Thyroid gland (tissue), 4 donors: Measurements from ENCODE around the gene ITIH2. TPM values are rescaled to one million over a fixed set of nuclear protein-coding genes. Genes with fewer than 3 reads are reported as not detected.
"Not testable (repeated sequence)": the region's sequence is repeated elsewhere in the genome, so short reads cannot be mapped to it uniquely, and the experiment has no call there.

Source experiments
- DNase-seq, 2 donors: peaks; one replicate each; pipeline ENCODE4 v3.0.0-alpha.2; 2019
- H3K27ac ChIP-seq, 3 donors: fragments of 200-600 bp; sonication (generic); 1 replicate in 2 of 3; 2 replicates in 1 of 3; pipeline ENCODE4 v1.5.1; 2016 to 2019; ENCODE audit warnings: mild to moderate bottlenecking in 1 of 3, moderate library complexity in 1 of 3
- H3K27me3 ChIP-seq: fragments of 200-600 bp; sonication (generic); one replicate; pipeline ENCODE4 v1.5.1; 2019
- H3K36me3 ChIP-seq, 2 donors: fragments of 200-600 bp; sonication (generic); one replicate each; pipeline ENCODE4 v1.5.1; 2016 to 2019
- H3K4me1 ChIP-seq, 2 donors: fragments of 200-600 bp; sonication (generic); one replicate each; pipeline ENCODE4 v1.5.1; 2017 to 2019
- H3K4me3 ChIP-seq, 3 donors: fragments of 200-600 bp; sonication (generic); replicated peaks in 1 of 3; 1 replicate in 2 of 3; 2 replicates in 1 of 3; pipeline ENCODE4 v1.5.1; 2016; ENCODE audit warnings: mild to moderate bottlenecking in 1 of 3
- H3K9me3 ChIP-seq: fragments of 200-600 bp; sonication (generic); one replicate; pipeline ENCODE4 v1.5.1; 2017
- CTCF ChIP-seq, 6 experiments: fragments of 200-600 bp in 3 of 6; fragments of 450-650 bp in 3 of 6; sonication (generic) in 3 of 6; IDR thresholded peaks; one replicate each; pipeline ENCODE4 v1.5.1; 2016 to 2019; ENCODE audit warnings: antibody characterized with exemption in 6 of 6, mild to moderate bottlenecking in 2 of 6, inconsistent platforms in 1 of 6, moderate library complexity in 1 of 6
- POLR2A ChIP-seq, 2 donors: fragments of 450-650 bp; IDR thresholded peaks; one replicate each; pipeline ENCODE4 v1.6.1; 2017; ENCODE audit warnings: antibody characterized with exemption in 2 of 2, mild to moderate bottlenecking in 2 of 2, moderate library complexity in 1 of 2
- WGBS, 2 donors: methylation state at CpG; one replicate each; pipeline ENCODE4 v1.1.5; 2017; 5-methylcytosine and 5-hydroxymethylcytosine counted together
- intact Hi-C: fragments of 100-400 bp; cut with DNase I; formaldehyde crosslinking; loops from one replicate; pipeline ENCODE4 v1.15.1; 2023
- total RNA-seq, 4 donors: library from RNA; depleted of rRNA; stranded (reverse); fragments of >200 nt; gene quantifications; one replicate each; pipeline ENCODE4 v1.2.3, GENCODE V29; 2016

Gene ITIH2
- total RNA-seq, 4 donors from 2014 or later = not detected

- no peaks in the 10 kb centered on the region for H3K9me3 ChIP-seq
- TF ChIP-seq CTCF (IDR thresholded peaks at IDR 0.05) (no peak), POLR2A (IDR thresholded peaks at IDR 0.05) (no peak)
- H3K4me3 ChIP-seq = no peak overlapping the region
- H3K27ac ChIP-seq = no peak overlapping the region
- H3K27me3 ChIP-seq = no peaks in the 10 kb centered on the region
- DNase-seq = no peak
- no peaks in the 10 kb centered on the region for H3K36me3 ChIP-seq
- H3K4me1 ChIP-seq = no peaks in the 10 kb centered on the region
- intact Hi-C loops = loop anchor here (5.0 kb wide), 1 partner anchor 162 kb away; no protein-coding TSS in a partner anchor
Measured at GRCh38 chr10:7689591-7689990, 13.5 kb upstream of the ITIH2 start.

- WGBS, 2 donors = 83 to 88% methylated on average over 3 of the region's 3 CpGs
- intact Hi-C loops = not testable (repeated sequence)
Measured at GRCh38 chr10:7690885-7691597, 12.1 kb upstream of the ITIH2 start.

GRCh38 chr10:7692368-7692767 lies 10.7 kb upstream of the ITIH2 start:
- H3K4me3 ChIP-seq, H3K9me3 ChIP-seq, H3K36me3 ChIP-seq, intact Hi-C loops, H3K27ac ChIP-seq, H3K27me3 ChIP-seq, DNase-seq: not testable (repeated sequence)
- H3K4me1 ChIP-seq = peaks cover 16 to 20% of the 10 kb centered on the region in 2 donors

More at GRCh38 chr10:7690885-7691597, 12.1 kb upstream of the ITIH2 start:
- H3K27me3 ChIP-seq, H3K27ac ChIP-seq, H3K4me3 ChIP-seq, H3K4me1 ChIP-seq, H3K9me3 ChIP-seq, H3K36me3 ChIP-seq, DNase-seq: not testable (repeated sequence)

- H3K27me3 ChIP-seq, H3K9me3 ChIP-seq, H3K36me3 ChIP-seq, DNase-seq, H3K4me3 ChIP-seq, intact Hi-C loops, H3K27ac ChIP-seq: not testable (repeated sequence)
- peaks cover 22 to 25% of the 10 kb centered on the region in 2 donors for H3K4me1 ChIP-seq
Measured at GRCh38 chr10:7693194-7693593, 9.9 kb upstream of the ITIH2 start.

- no peaks in the 10 kb centered on the region for H3K36me3 ChIP-seq
- H3K27ac ChIP-seq = peak overlapping the region; percentile 65 to 79 (median 78)
- intact Hi-C loops = no loop called here
- WGBS, 2 donors = 18 to 25% methylated on average over 3 of the region's 3 CpGs
- DNase-seq = peak; percentile 97 to 98
- H3K9me3 ChIP-seq = no peaks in the 10 kb centered on the region
- H3K27me3 ChIP-seq = no peaks in the 10 kb centered on the region
- no peak overlapping the region for H3K4me3 ChIP-seq
- H3K4me1 ChIP-seq = peaks cover 22 to 25% of the 10 kb centered on the region in 2 donors
- TF ChIP-seq POLR2A (IDR thresholded peaks at IDR 0.05) (no peak), CTCF (IDR thresholded peaks at IDR 0.05) (no peak)
Measured at GRCh38 chr10:7696545-7696944, 6.6 kb upstream of the ITIH2 start.

- Histone ChIP-seq H3K27me3 (no peaks in the 10 kb centered on the region), H3K9me3 (no peaks in the 10 kb centered on the region), H3K27ac (peak overlapping the region; percentile 63 to 79 (median 78)), H3K36me3 (no peaks in the 10 kb centered on the region), H3K4me3 (no peak overlapping the region), H3K4me1 (peaks cover 22 to 25% of the 10 kb centered on the region in 2 donors)
- intact Hi-C loops = no loop called here
- no peak for TF ChIP-seq POLR2A (IDR thresholded peaks at IDR 0.05)
- no peak for TF ChIP-seq CTCF (IDR thresholded peaks at IDR 0.05)
- no peak for DNase-seq
- 81 to 86% methylated on average over 5 to 6 of the region's 8 CpGs for WGBS, 2 donors
Measured at GRCh38 chr10:7697426-7697825, 5.7 kb upstream of the ITIH2 start.
